IPS-NIHi7 (cell line): ENCODE results near the gene AXIN2.
"Not testable (repeated sequence)": the region's sequence is repeated elsewhere in the genome, so short reads cannot be mapped to it uniquely, and the experiment has no call there.

Experiments
- DNase-seq: peaks from one replicate; pipeline ENCODE4 v3.0.0; 2012; ENCODE audit warnings: mixed read lengths; ENCODE audit errors: extremely low spot score

AXIN2 gene

DNA sequence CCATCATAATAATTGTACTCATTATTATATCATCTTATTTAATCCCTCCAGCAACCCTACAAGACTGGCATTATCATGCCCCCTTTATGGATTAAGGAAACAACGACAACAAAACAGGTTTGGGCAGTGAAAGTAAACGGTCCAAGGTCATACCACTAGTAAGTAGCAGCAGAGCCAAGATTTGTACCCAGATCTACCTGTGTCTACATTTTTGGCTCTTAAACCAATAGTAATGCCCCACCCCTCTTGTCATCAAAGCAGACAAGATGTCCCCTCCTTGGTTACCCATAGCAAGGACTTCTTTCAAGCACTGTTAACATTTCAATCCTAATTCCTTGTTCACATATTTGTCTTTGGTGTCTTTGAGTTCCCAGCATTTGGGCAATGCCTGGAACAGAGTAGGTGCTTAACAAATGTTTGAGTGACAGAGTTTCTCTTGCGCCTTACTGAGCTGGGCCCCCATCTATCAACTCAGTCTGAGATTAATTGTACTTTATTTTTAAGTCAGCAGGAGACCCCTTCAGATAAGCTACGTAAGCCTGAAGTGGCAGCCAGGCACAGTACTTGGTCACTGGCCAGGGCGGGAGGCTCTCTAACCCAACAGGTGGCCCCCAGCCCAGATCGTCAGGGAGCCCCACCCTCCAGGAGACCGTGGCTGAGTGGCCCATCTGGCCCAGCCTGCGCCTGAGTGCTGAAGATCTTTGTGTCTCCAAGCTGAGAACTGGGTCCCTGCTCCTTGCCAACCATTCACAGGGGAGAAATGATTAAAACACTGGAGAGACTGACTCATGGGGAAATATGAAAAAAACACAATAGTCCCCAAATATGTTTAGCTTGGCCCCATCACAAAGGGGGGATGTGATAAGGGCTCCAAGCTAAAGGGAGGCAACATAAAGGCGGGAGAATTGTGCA is 75.8 kb downstream of the AXIN2 start:
- DNase-seq: no peak

GRCh38 chr17:65484405-65484804 is 77.0 kb downstream of the AXIN2 start:
- not testable (repeated sequence) for DNase-seq

DNA sequence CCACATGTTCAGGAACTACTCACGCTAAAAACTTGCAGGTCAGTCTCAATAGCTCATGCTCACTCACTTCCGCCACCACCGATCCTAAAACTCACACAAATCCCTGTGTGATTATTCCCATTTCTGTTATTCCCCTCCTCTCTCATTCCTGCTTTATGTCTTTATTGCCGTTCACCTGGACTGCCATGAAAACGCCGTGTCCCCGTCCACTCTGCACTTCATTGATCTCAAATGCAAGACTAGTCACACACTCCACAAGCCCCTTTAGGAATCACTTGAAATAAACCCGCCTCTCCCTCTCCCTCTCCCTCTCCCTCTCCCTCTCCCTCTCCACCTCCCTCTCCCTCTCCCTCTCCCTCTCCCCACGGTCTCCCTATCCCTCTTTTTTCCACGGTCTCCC is 78.0 kb downstream of the AXIN2 start:
- no peak for DNase-seq

DNA sequence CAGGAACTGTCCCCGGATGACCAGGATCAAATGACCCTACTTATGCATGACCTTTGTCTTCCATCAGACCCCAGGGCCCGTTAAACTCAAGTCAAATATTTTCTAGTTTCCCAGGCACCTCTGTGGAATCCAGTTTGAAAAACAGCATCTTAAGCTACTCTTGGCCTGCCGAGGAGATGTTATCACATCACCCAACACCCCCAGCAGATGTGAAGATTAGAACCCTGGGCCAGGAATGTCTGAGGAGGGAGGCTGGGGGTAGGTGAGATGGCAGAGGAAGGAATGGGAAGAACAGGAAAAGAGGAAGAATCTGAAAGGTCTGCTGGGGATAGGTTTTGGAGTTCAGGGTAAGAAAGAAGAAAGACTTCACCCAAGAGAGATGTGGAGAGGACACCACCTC is 79.2 kb downstream of the AXIN2 start:
- DNase-seq: no peak

GRCh38 chr17:65479282-65479681 is 82.2 kb downstream of the AXIN2 start:
- no peak for DNase-seq
